K562 (cell line): Measurements from ENCODE around the gene LAP3. TPM values are rescaled to one million over a fixed set of nuclear protein-coding genes. Genes with fewer than 3 reads are reported as not detected.

Experiments used
- CBX3 ChIP-seq, 2 experiments: IDR thresholded peaks; 1 replicate in 1 of 2; 2 replicates in 1 of 2; pipeline ENCODE4 v1.6.1; 2012; ENCODE audit warnings: inconsistent platforms in 2 of 2, low read length in 2 of 2, borderline replicate concordance in 1 of 2, control low read depth in 1 of 2
- EP400 ChIP-seq: fragments of 450-650 bp; IDR thresholded peaks from 2 replicates; pipeline ENCODE4 v1.6.1; 2017; ENCODE audit warnings: antibody characterized with exemption, mild to moderate bottlenecking, moderate library complexity
- ETV5 ChIP-seq: sonication (generic); formaldehyde crosslinking; IDR thresholded peaks from 2 replicates; pipeline ENCODE4 v1.4.0; 2020; ENCODE audit warnings: low read depth, mild to moderate bottlenecking, missing genetic modification reagents
- HMGN3 ChIP-seq: IDR thresholded peaks from 2 replicates; pipeline ENCODE4 v1.6.1; 2011; ENCODE audit warnings: borderline replicate concordance, low read depth, mild to moderate bottlenecking, mixed read lengths, low read length; ENCODE audit not compliant: insufficient read length; ENCODE audit errors: extremely low read depth
- polyA plus RNA-seq, 8 experiments: library from polyadenylated mRNA; depleted of rRNA in 4 of 8; stranded (reverse) in 5 of 8; unstranded in 3 of 8; fragments of >200 nt; fragmentation: Nextera tagmentation in 2 of 8; fragmentation: Illumina TruSeq in 1 of 8; extraction: Ambion mirVana in 2 of 8; extraction: Trizol in 1 of 8; gene quantifications; 2 replicates each; pipeline versions ENCODE4 v1.2.1 to v1.2.3, GENCODE V29; 2011 to 2014; ENCODE audit warnings: inconsistent platforms in 1 of 8, missing spikeins in 1 of 8
- total RNA-seq, 7 experiments: library from RNA; depleted of rRNA in 6 of 7; stranded (reverse); fragments of >200 nt in 6 of 7; fragmentation: Illumina TruSeq in 2 of 7; extraction: Trizol in 2 of 7; gene quantifications; 2 replicates each; pipeline versions ENCODE4 v1.2.1 to v1.2.3, GENCODE V29; 2011 to 2021; ENCODE audit warnings: low replicate concordance in 1 of 7
- TF ChIP-seq, protein P1 (sequence below), 2 experiments: fragments of 450-650 bp; formaldehyde crosslinking in 1 of 2; IDR thresholded peaks; 2 replicates each; pipeline versions ENCODE4 v1.4.0 to v1.6.1; 2014 to 2020; ENCODE audit warnings: mild to moderate bottlenecking in 2 of 2, borderline replicate concordance in 1 of 2, low read depth in 1 of 2
- TF ChIP-seq, protein P2 (sequence below), 2 experiments: fragments of 450-650 bp in 1 of 2; sonication (generic) in 1 of 2; formaldehyde crosslinking in 1 of 2; IDR thresholded peaks; 2 replicates each; pipeline versions ENCODE4 v1.7.1 to v1.9.0; 2016 to 2022; ENCODE audit warnings: inconsistent platforms in 1 of 2, mild to moderate bottlenecking in 1 of 2, missing genetic modification reagents in 1 of 2

LAP3 gene
- total and polyA plus RNA-seq, 9 of the 15 experiments (the other 6 are each of a cell fraction or from before 2014, with no cell fraction given) = 82.3 to 170 (median 107) TPM

DNA sequence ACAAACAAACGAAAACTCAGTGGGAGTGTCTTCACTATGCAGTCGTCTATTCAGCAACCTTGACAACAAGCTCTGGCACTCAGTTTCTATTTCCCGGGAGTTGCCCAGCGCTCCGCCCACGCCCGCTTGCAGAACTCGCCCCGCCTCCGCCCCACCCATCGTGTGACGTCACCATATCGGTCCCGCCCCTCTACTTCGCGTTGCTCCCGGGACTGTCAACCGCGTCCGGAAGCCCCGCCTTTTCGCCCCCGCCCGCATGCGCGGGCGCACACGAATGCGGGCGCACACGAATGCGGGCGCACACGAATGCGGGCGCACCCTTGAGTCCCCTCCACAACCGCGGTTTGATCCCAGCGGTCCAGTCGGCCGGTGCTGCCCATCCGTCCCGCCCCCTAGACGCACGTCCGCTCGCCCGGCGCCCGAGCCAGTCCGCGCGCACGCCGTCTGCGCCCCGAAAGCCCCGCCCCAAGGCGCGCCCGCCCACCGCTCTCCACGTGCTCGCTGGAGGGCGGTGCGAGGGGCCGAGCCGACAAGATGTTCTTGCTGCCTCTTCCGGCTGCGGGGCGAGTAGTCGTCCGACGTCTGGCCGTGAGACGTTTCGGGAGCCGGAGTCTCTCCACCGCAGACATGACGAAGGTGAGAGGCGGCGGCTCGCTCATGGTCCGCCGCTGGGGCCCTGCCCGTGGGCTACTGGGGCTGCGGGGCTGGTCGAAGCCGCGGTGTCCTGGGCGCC, at the start of gene LAP3 (continued):
- TF ChIP-seq, protein P1, sequence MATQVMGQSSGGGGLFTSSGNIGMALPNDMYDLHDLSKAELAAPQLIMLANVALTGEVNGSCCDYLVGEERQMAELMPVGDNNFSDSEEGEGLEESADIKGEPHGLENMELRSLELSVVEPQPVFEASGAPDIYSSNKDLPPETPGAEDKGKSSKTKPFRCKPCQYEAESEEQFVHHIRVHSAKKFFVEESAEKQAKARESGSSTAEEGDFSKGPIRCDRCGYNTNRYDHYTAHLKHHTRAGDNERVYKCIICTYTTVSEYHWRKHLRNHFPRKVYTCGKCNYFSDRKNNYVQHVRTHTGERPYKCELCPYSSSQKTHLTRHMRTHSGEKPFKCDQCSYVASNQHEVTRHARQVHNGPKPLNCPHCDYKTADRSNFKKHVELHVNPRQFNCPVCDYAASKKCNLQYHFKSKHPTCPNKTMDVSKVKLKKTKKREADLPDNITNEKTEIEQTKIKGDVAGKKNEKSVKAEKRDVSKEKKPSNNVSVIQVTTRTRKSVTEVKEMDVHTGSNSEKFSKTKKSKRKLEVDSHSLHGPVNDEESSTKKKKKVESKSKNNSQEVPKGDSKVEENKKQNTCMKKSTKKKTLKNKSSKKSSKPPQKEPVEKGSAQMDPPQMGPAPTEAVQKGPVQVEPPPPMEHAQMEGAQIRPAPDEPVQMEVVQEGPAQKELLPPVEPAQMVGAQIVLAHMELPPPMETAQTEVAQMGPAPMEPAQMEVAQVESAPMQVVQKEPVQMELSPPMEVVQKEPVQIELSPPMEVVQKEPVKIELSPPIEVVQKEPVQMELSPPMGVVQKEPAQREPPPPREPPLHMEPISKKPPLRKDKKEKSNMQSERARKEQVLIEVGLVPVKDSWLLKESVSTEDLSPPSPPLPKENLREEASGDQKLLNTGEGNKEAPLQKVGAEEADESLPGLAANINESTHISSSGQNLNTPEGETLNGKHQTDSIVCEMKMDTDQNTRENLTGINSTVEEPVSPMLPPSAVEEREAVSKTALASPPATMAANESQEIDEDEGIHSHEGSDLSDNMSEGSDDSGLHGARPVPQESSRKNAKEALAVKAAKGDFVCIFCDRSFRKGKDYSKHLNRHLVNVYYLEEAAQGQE (IDR thresholded peaks at IDR 0.05; ENCODE audit: borderline replicate concordance) = peak; percentile 31
- TF ChIP-seq, protein P1 (CRISPR knock-in tag; IDR thresholded peaks at IDR 0.05; ENCODE audit: low read depth) = 0 out of 2 replicates have a peak, but pooled peaks have one; percentile 36
- TF ChIP-seq HMGN3 (peak; percentile 71), EP400 (peak; percentile 75; the same call in 1 of the 2 replicates), CBX3 (IDR thresholded peaks at IDR 0.05; ENCODE audit: borderline replicate concordance in 1 of 2, low read length in 2 of 2) (peak in 1 of 2 experiments; percentile 43; a peak in 1 of 3 replicates), ETV5 (CRISPR knock-in tag) (peak; percentile 56; the same call in 1 of the 2 replicates)
- TF ChIP-seq, protein P2, sequence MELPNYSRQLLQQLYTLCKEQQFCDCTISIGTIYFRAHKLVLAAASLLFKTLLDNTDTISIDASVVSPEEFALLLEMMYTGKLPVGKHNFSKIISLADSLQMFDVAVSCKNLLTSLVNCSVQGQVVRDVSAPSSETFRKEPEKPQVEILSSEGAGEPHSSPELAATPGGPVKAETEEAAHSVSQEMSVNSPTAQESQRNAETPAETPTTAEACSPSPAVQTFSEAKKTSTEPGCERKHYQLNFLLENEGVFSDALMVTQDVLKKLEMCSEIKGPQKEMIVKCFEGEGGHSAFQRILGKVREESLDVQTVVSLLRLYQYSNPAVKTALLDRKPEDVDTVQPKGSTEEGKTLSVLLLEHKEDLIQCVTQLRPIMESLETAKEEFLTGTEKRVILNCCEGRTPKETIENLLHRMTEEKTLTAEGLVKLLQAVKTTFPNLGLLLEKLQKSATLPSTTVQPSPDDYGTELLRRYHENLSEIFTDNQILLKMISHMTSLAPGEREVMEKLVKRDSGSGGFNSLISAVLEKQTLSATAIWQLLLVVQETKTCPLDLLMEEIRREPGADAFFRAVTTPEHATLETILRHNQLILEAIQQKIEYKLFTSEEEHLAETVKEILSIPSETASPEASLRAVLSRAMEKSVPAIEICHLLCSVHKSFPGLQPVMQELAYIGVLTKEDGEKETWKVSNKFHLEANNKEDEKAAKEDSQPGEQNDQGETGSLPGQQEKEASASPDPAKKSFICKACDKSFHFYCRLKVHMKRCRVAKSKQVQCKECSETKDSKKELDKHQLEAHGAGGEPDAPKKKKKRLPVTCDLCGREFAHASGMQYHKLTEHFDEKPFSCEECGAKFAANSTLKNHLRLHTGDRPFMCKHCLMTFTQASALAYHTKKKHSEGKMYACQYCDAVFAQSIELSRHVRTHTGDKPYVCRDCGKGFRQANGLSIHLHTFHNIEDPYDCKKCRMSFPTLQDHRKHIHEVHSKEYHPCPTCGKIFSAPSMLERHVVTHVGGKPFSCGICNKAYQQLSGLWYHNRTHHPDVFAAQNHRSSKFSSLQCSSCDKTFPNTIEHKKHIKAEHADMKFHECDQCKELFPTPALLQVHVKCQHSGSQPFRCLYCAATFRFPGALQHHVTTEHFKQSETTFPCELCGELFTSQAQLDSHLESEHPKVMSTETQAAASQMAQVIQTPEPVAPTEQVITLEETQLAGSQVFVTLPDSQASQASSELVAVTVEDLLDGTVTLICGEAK (IDR thresholded peaks at IDR 0.05) = peak; percentile 27; the same call in 1 of the 2 replicates
- TF ChIP-seq, protein P2 (CRISPR knock-in tag; IDR thresholded peaks at IDR 0.05) = no peak
